GM12891 (cell line): ENCODE measurements around the gene C3orf20.

Source experiments
- DNase-seq: peaks from one replicate; pipeline ENCODE4 v3.0.0; 2011; ENCODE audit warnings: low spot score; ENCODE audit not compliant: insufficient read length
- FAIRE-seq: peaks from 2 replicates; lab custom pipeline; 2011; peaks lifted over from hg19 to GRCh38; lab: Jason Lieb, UNC
- PAX5 ChIP-seq: IDR thresholded peaks from 2 replicates; pipeline ENCODE4 v1.6.1; 2011; ENCODE audit warnings: low read length, moderate library complexity, mild to moderate bottlenecking; ENCODE audit not compliant: insufficient read depth, severe bottlenecking
- POLR2A ChIP-seq: IDR thresholded peaks from 2 replicates; pipeline ENCODE4 v1.6.1; 2011; ENCODE audit warnings: low read depth, low read length, control low read depth
- POLR2AphosphoS5 ChIP-seq: IDR thresholded peaks from 2 replicates; pipeline ENCODE4 v1.6.1; 2011; ENCODE audit warnings: low read depth, low read length, control low read depth
- POU2F2 ChIP-seq: IDR thresholded peaks from 2 replicates; pipeline ENCODE4 v1.6.1; 2011; ENCODE audit warnings: low read depth, mild to moderate bottlenecking, control low read depth, low read length, moderate library complexity
- SPI1 ChIP-seq: IDR thresholded peaks from 2 replicates; pipeline ENCODE4 v1.6.1; 2011; ENCODE audit warnings: low read depth, low read length, control low read depth
- TAF1 ChIP-seq: IDR thresholded peaks from 2 replicates; pipeline ENCODE4 v1.6.1; 2011; ENCODE audit warnings: low read depth, low read length, control low read depth

The C3orf20 gene

GRCh38 chr3:14633819-14634424 lies 41.0 kb upstream of the C3orf20 start:
- FAIRE-seq (peak; percentile 92), DNase-seq (peak; percentile 41)
- TF ChIP-seq POLR2A (no peak), POLR2AphosphoS5 (no peak), TAF1 (no peak), POU2F2 (no peak), PAX5 (no peak), SPI1 (no peak; the same call in 1 of the 2 replicates)

DNA sequence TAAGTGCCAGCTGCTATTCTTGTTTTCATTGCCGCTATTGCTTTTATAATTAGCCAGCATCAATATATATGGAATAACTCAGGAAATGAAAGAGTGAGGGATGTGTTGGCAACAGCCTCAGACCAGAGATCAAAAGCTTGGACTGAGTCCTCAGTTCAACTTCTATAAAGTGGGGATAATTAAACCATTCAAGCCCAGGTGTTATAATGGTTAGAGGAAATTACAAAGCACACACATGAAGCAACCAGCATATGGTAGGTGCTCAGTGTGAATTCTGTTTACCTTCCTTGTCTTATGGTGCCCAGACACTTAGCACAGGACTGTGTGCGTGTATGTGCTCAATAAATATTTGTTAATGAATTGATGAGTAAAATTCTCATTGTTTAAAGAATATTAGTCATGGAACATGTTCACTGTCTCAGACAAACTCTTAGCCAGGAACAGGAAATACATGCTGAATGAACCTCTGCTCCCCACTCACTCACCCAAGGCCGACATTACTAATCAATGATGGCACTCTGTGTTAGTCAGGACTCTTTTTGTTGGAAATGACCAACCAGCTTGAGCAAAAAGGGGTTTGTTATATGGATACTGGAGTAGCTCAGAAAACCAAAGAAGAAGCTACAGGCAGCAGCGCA lies 40.1 kb upstream of the C3orf20 start:
- no peak for TF ChIP-seq PAX5
- no peak for FAIRE-seq
- no peak for DNase-seq

DNA sequence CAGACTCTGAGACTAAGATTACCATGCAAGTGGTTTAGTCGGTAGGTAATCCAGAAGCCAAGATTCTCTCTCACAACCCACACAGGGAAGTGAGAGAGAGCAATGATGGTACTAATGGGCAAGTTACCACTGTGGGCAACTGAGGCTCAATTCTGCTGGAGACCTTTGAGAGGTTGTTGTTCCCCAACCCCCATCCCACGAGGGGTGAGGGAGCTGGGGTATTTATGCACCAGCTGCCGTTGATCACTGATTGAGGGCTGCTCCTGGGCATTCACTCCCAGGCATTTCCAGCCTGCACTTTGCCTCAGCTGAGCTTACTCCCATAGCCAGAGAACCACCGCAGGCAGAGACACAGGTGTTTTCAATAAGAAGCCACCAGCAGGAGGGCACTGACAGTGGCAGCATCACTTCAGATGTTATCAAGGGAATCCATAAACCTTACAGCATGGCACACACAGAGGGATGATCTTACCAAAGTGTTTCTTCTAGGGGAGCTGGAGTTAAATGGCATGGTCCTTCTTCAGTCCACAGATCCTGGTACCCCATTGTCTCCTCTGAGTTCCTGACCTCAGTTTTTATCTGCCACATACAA lies 38.3 kb upstream of the C3orf20 start:
- TF ChIP-seq POU2F2 (no peak), TAF1 (no peak), SPI1 (no peak), PAX5 (no peak), POLR2A (no peak), POLR2AphosphoS5 (no peak)
- FAIRE-seq: no peak
- no peak for DNase-seq

DNA sequence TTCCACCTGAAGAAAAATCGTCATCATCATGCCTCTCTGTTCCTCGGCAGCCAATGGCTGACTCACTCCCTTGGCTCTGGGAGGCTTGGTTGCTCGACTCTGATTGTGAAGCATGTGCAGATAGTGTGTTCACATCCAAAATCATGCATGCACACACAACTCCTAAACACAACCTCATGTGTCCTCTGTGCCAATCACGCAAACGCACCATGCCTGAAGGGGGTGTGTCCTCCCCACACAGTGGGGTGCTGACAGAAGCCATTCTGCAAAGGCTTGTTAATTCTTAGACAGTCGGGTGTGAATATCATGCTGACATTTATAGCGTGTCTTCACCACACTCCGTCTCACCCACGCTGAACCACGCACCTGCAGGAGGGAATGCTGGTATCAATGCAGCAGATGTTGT lies 34.8 kb upstream of the C3orf20 start:
- TF ChIP-seq POLR2A (no peak), TAF1 (no peak)
- no peak for DNase-seq
- FAIRE-seq: no peak

DNA sequence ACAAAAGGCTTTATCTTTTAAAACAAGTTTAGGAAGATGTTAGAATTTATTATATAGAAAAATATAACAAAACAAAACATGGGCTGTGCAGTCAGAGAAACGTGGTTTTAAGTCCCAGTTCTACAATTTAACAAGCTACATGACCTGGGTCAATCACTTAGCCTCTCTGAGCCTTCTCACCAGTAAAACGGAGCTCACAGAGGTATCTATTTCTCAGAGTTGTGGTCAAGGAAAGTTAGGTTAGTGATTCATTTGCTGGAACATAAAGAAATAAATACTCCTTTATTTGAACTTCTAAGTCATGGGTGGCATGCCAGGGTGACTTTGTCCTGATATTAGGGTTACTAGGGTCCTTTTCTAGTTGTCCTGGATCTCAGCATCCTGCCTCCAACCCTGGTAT lies 34.2 kb upstream of the C3orf20 start:
- FAIRE-seq (no peak), DNase-seq (no peak)
- TF ChIP-seq SPI1: no peak
- no peak for TF ChIP-seq POU2F2
- no peak for TF ChIP-seq POLR2AphosphoS5
- TF ChIP-seq TAF1: no peak
- TF ChIP-seq PAX5: no peak
- no peak for TF ChIP-seq POLR2A

- no peak for FAIRE-seq
- TF ChIP-seq SPI1 (no peak), POU2F2 (no peak), TAF1 (no peak), PAX5 (no peak), POLR2AphosphoS5 (no peak), POLR2A (no peak)
- DNase-seq: no peak
Observed at GRCh38 chr3:14641346-14641745, 33.6 kb upstream of the C3orf20 start.

- no peak for DNase-seq
- no peak for FAIRE-seq
- TF ChIP-seq POLR2A (no peak), POLR2AphosphoS5 (no peak), POU2F2 (no peak), PAX5 (no peak), SPI1 (no peak), TAF1 (no peak)
Observed at GRCh38 chr3:14645453-14645852, 29.5 kb upstream of the C3orf20 start.

DNA sequence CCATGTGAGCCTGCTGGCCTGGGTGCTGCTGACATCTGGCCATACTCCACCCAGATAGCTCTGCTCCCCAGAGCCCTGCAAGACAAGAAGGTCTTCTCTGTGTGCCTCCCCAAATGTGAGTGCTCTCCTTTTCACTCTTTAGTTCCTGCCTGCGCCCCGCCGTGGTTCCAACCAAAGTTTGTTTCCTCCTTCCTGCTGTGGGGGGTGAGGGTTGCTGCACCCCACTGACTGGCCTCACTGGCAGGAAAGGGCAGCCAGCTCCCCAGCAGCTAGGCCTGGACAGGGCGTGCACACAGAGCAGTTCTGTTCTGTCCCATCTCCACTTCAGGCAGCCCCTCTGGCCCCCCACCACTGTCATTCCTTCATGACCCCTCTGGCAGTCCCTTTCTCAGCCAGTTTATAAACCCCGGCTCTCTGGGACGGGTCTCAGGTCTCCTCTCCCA lies 28.8 kb upstream of the C3orf20 start:
- FAIRE-seq: no peak
- TF ChIP-seq POU2F2 (no peak), POLR2AphosphoS5 (no peak), SPI1 (no peak), PAX5 (no peak), POLR2A (no peak), TAF1 (no peak)

GRCh38 chr3:14646589-14647413 lies 28.1 kb upstream of the C3orf20 start:
- TF ChIP-seq TAF1 (no peak), POLR2AphosphoS5 (no peak), POLR2A (no peak), PAX5 (no peak), SPI1 (no peak), POU2F2 (no peak)
- FAIRE-seq (no peak), DNase-seq (no peak)

More for the DNA sequence above, 28.8 kb upstream of the C3orf20 start:
- DNase-seq: no peak
